ENCODE data around the gene SRRT. TPM values are rescaled to one million over a fixed set of nuclear protein-coding genes. Genes with fewer than 3 reads are reported as not detected.

SRRT gene
- polyA plus RNA-seq, 1 donor from 2014 or later: 59.9 TPM

- H3K9ac ChIP-seq (ENCODE audit: low read length): no peak overlapping the region
- H3K36me3 ChIP-seq (ENCODE audit: insufficient read depth, low read length): no peaks in the 10 kb centered on the region
- H3K79me2 ChIP-seq (replicated peaks; ENCODE audit: insufficient read depth, low read length): no peaks in the 10 kb centered on the region
- H3K9me2 ChIP-seq (ENCODE audit: insufficient read depth, low read length): no peaks in the 10 kb centered on the region
- H2AFZ ChIP-seq (ENCODE audit: low read depth, low read length): no peak overlapping the region
- H3K9me3 ChIP-seq (ENCODE audit: low read length): no peaks in the 10 kb centered on the region
- TF ChIP-seq CTCF (IDR thresholded peaks at IDR 0.05; ENCODE audit: poor library complexity, severe bottlenecking) (no peak), TAF1 (IDR thresholded peaks at IDR 0.05; ENCODE audit: low read depth) (no peak), SMC3 (conservative IDR thresholded peaks at IDR 0.05; ENCODE audit: poor library complexity) (no peak), REST (IDR thresholded peaks at IDR 0.05; ENCODE audit: borderline replicate concordance) (no peak), POLR2AphosphoS5 (IDR thresholded peaks at IDR 0.05) (no peak), EP300 (conservative IDR thresholded peaks at IDR 0.05; ENCODE audit: poor library complexity, severe bottlenecking) (no peak), RAD21 (conservative IDR thresholded peaks at IDR 0.05) (no peak), MXI1 (conservative IDR thresholded peaks at IDR 0.05; ENCODE audit: poor library complexity, severe bottlenecking) (no peak), EZH2 (IDR thresholded peaks at IDR 0.05; ENCODE audit: borderline replicate concordance, insufficient read depth, low read length, poor library complexity, severe bottlenecking) (no peak)
- H3K27me3 ChIP-seq (ENCODE audit: insufficient read depth, low read depth, low read length): peaks cover 27% of the 10 kb centered on the region
- H3K27ac ChIP-seq (ENCODE audit: low read length): no peak overlapping the region
- H3K4me3 ChIP-seq (ENCODE audit: low read length): peak overlapping the region; percentile 39
- no peaks in the 10 kb centered on the region for H3F3A ChIP-seq (ENCODE audit: insufficient read depth, low read length, poor library complexity, severe bottlenecking)
- H3K4me2 ChIP-seq (ENCODE audit: low read length): no peak overlapping the region
- H4K20me1 ChIP-seq (ENCODE audit: insufficient read depth): no peaks in the 10 kb centered on the region
Measured at GRCh38 chr7:100826514-100827329, 48.2 kb upstream of the SRRT start.

- Histone ChIP-seq H3K27me3 (ENCODE audit: insufficient read depth, low read depth, low read length) (peaks cover 27% of the 10 kb centered on the region), H3K79me2 (replicated peaks; ENCODE audit: insufficient read depth, low read length) (no peaks in the 10 kb centered on the region), H3K9ac (ENCODE audit: low read length) (peak within 1 kb of the TSS; percentile 16), H3K9me3 (ENCODE audit: low read length) (no peaks in the 10 kb centered on the region), H4K20me1 (ENCODE audit: insufficient read depth) (no peaks in the 10 kb centered on the region), H3K4me3 (ENCODE audit: low read length) (peak within 1 kb of the TSS; percentile 67), H3K27ac (ENCODE audit: low read length) (no peak within 1 kb of the TSS), H3K4me2 (ENCODE audit: low read length) (no peak within 1 kb of the TSS), H3F3A (ENCODE audit: insufficient read depth, low read length, poor library complexity, severe bottlenecking) (no peaks in the 10 kb centered on the region), H3K36me3 (ENCODE audit: insufficient read depth, low read length) (no peaks in the 10 kb centered on the region), H3K9me2 (ENCODE audit: insufficient read depth, low read length) (no peaks in the 10 kb centered on the region), H2AFZ (ENCODE audit: low read depth, low read length) (no peak within 1 kb of the TSS)
- TF ChIP-seq EP300 (conservative IDR thresholded peaks at IDR 0.05; ENCODE audit: poor library complexity, severe bottlenecking) (no peak), MXI1 (conservative IDR thresholded peaks at IDR 0.05; ENCODE audit: poor library complexity, severe bottlenecking) (no peak), REST (IDR thresholded peaks at IDR 0.05; ENCODE audit: borderline replicate concordance) (no peak), RAD21 (conservative IDR thresholded peaks at IDR 0.05) (peak; percentile 19), CTCF (IDR thresholded peaks at IDR 0.05; ENCODE audit: poor library complexity, severe bottlenecking) (peak; percentile 58), SMC3 (conservative IDR thresholded peaks at IDR 0.05; ENCODE audit: poor library complexity) (peak; percentile 21), EZH2 (IDR thresholded peaks at IDR 0.05; ENCODE audit: borderline replicate concordance, insufficient read depth, low read length, poor library complexity, severe bottlenecking) (peak; percentile 42), TAF1 (IDR thresholded peaks at IDR 0.05; ENCODE audit: low read depth) (no peak), POLR2AphosphoS5 (IDR thresholded peaks at IDR 0.05) (no peak)
Measured at GRCh38 chr7:100827330-100828226, 47.3 kb upstream of the SRRT start, which contains the start of gene EPHB4. EPHB4 (minus strand) TSS chr7:100827523; CDS start chr7:100827030, 493 bp downstream.

Data from neural cell (in vitro differentiated cells).